Measurements from ENCODE around the gene COBL. TPM values are rescaled to one million over a fixed set of nuclear protein-coding genes. Genes with fewer than 3 reads are reported as not detected.
A peak's percentile ranks its signal among the peaks of the same experiment; 100 is the strongest.

Gene COBL
- total RNA-seq, 2 donors from 2014 or later, result 27.5 to 28.3 TPM

GRCh38 chr7:51313738-51314425 is 2.7 kb downstream of the COBL start:
- peaks cover 55% of the 10 kb centered on the region for H3K4me1 Mint-ChIP-seq
- peaks cover 31% of the 10 kb centered on the region for H3K27me3 ChIP-seq (ENCODE audit: control insufficient read depth, insufficient read depth, low read length, poor library complexity, severe bottlenecking)
- no peaks in the 10 kb centered on the region for H3K9me3 ChIP-seq (ENCODE audit: control insufficient read depth, low read length)
- H3K4me3 ChIP-seq (ENCODE audit: low read length), result peak overlapping the region; percentile 86
- WGBS, 2 experiments (ENCODE audit: insufficient coverage in 1 of 2, insufficient read length in 1 of 2), result 68 to 71% methylated on average over 4 to 6 of the region's 6 CpGs
- no peaks in the 10 kb centered on the region for H3K36me3 Mint-ChIP-seq (ENCODE audit: low read depth)
- no peaks in the 10 kb centered on the region for H3K9me3 Mint-ChIP-seq
- peaks cover 40% of the 10 kb centered on the region for H3K27me3 Mint-ChIP-seq (ENCODE audit: insufficient read depth)
- H3K9ac ChIP-seq (ENCODE audit: extremely low read depth, low read length, poor library complexity, severe bottlenecking), result no peak overlapping the region
- no peak overlapping the region for H3K27ac ChIP-seq (ENCODE audit: low read depth, low read length)
- DNase-seq, result peak; percentile 17
- H3K27ac Mint-ChIP-seq, result no peak overlapping the region
- H3K4me3 Mint-ChIP-seq, result peak overlapping the region; percentile 78
- no peaks in the 10 kb centered on the region for H3K36me3 ChIP-seq (ENCODE audit: control insufficient read depth, insufficient read depth, low read length)
- TF ChIP-seq, protein P1, sequence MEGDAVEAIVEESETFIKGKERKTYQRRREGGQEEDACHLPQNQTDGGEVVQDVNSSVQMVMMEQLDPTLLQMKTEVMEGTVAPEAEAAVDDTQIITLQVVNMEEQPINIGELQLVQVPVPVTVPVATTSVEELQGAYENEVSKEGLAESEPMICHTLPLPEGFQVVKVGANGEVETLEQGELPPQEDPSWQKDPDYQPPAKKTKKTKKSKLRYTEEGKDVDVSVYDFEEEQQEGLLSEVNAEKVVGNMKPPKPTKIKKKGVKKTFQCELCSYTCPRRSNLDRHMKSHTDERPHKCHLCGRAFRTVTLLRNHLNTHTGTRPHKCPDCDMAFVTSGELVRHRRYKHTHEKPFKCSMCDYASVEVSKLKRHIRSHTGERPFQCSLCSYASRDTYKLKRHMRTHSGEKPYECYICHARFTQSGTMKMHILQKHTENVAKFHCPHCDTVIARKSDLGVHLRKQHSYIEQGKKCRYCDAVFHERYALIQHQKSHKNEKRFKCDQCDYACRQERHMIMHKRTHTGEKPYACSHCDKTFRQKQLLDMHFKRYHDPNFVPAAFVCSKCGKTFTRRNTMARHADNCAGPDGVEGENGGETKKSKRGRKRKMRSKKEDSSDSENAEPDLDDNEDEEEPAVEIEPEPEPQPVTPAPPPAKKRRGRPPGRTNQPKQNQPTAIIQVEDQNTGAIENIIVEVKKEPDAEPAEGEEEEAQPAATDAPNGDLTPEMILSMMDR (conservative IDR thresholded peaks at IDR 0.05), result no peak
- peaks cover 36% of the 10 kb centered on the region for H3K4me1 ChIP-seq (ENCODE audit: control insufficient read depth, insufficient read depth, low read length)

DNA sequence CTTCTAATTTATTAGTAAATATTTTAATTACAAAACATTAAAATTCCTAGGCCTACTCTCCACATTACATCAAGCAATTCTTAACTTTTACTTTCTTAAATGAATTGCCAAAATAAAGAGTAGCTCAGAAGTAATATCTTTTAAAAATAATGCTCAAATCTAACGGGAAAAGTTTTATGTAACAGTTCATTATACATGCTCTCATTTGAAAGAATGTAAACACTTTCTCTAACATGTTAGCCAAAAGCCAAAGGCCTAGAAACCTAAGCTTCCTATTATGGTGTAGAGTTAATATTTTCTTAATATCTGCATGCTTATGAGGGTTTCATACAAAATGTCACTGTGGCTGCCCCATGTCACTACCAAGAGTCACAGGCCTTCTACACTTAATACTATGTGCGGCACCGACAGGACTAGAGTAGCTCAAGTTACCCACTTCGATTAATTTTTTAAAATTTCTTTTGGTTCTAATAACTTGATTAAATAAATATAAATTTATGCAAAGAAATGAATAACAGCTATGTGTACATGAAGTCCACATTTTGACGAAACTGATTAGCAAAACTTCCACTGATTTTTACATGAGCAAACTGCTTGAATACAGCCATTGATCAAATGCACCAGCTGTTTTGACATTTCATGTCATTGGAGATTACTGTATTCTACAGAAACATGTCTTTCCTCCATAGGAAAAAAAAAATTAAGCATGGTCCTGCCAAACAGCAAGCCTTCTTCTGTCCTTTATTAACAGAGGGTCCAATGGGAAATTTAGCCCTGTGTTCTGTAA is 3.5 kb downstream of the COBL start:
- Histone ChIP-seq H3K4me1 (ENCODE audit: control insufficient read depth, insufficient read depth, low read length) (peaks cover 41% of the 10 kb centered on the region), H3K27ac (ENCODE audit: low read depth, low read length) (no peak overlapping the region), H3K4me3 (ENCODE audit: low read length) (peak overlapping the region; percentile 86)

GRCh38 chr7:51311166-51311565 is 5.4 kb downstream of the COBL start:
- Histone ChIP-seq H3K27ac (ENCODE audit: low read depth, low read length) (no peak overlapping the region), H3K9me3 (ENCODE audit: control insufficient read depth, low read length) (no peaks in the 10 kb centered on the region), H3K27me3 (ENCODE audit: control insufficient read depth, insufficient read depth, low read length, poor library complexity, severe bottlenecking) (peaks cover 17% of the 10 kb centered on the region), H3K4me3 (ENCODE audit: low read length) (no peak overlapping the region), H3K9ac (ENCODE audit: extremely low read depth, low read length, poor library complexity, severe bottlenecking) (no peak overlapping the region), H3K4me1 (ENCODE audit: control insufficient read depth, insufficient read depth, low read length) (peaks cover 37% of the 10 kb centered on the region), H3K36me3 (ENCODE audit: control insufficient read depth, insufficient read depth, low read length) (no peaks in the 10 kb centered on the region)
- no peaks in the 10 kb centered on the region for H3K36me3 Mint-ChIP-seq (ENCODE audit: low read depth)
- TF ChIP-seq, protein P1 (conservative IDR thresholded peaks at IDR 0.05), result no peak
- H3K4me1 Mint-ChIP-seq, result peaks cover 67% of the 10 kb centered on the region
- H3K27ac Mint-ChIP-seq, result peak overlapping the region; percentile 62
- 38 to 70% methylated on average over 2 to 3 of the region's 3 CpGs for WGBS, 2 experiments (ENCODE audit: insufficient coverage in 1 of 2, insufficient read length in 1 of 2)
- H3K27me3 Mint-ChIP-seq (ENCODE audit: insufficient read depth), result peaks cover 29% of the 10 kb centered on the region
- no peaks in the 10 kb centered on the region for H3K9me3 Mint-ChIP-seq
- H3K4me3 Mint-ChIP-seq, result no peak overlapping the region
- peak; percentile 73 for DNase-seq

More for the DNA sequence above, 3.5 kb downstream of the COBL start:
- 67 to 84% methylated on average over 1 to 4 of the region's 5 CpGs for WGBS, 2 experiments (ENCODE audit: insufficient coverage in 1 of 2, insufficient read length in 1 of 2)
- TF ChIP-seq, protein P1 (conservative IDR thresholded peaks at IDR 0.05), result no peak
- peaks cover 30% of the 10 kb centered on the region for H3K27me3 ChIP-seq (ENCODE audit: control insufficient read depth, insufficient read depth, low read length, poor library complexity, severe bottlenecking)
- H3K4me3 Mint-ChIP-seq, result no peak overlapping the region
- no peak overlapping the region for H3K27ac Mint-ChIP-seq
- H3K36me3 ChIP-seq (ENCODE audit: control insufficient read depth, insufficient read depth, low read length), result no peaks in the 10 kb centered on the region
- H3K9ac ChIP-seq (ENCODE audit: extremely low read depth, low read length, poor library complexity, severe bottlenecking), result no peak overlapping the region
- no peaks in the 10 kb centered on the region for H3K9me3 Mint-ChIP-seq
- H3K4me1 Mint-ChIP-seq, result peaks cover 59% of the 10 kb centered on the region
- H3K36me3 Mint-ChIP-seq (ENCODE audit: low read depth), result no peaks in the 10 kb centered on the region
- no peaks in the 10 kb centered on the region for H3K9me3 ChIP-seq (ENCODE audit: control insufficient read depth, low read length)
- DNase-seq, result peak; percentile 13
- peaks cover 34% of the 10 kb centered on the region for H3K27me3 Mint-ChIP-seq (ENCODE audit: insufficient read depth)
